Measurements from ENCODE around the gene CD101.

Gene CD101

DNA sequence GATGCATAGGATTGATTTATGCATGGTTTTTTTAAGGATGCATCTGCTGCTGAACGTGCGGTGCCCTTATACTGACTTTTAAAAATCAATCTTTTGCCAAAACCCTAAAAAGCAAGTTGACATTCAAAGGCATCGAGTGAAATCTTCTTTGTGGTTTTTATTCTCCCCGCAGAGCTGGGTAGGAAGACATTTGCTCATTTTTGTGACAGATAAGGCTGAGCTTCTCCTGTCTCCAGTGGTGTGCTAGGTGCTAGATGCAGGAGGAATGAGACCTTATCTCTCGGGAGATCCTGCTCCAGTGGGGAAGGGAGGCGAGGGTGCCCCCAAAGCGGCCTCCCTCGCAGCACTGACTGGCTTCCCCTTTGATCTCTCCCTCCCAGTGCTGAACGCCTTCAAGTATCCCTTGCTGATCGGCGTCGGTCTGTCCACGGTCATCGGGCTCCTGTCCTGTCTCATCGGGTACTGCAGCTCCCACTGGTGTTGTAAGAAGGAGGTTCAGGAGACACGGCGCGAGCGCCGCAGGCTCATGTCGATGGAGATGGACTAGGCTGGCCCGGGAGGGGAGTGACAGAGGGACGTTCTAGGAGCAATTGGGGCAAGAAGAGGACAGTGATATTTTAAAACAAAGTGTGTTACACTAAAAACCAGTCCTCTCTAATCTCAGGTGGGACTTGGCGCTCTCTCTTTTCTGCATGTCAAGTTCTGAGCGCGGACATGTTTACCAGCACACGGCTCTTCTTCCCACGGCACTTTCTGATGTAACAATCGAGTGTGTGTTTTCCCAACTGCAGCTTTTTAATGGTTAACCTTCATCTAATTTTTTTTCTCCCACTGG lies 14.9 kb upstream of the CD101 start:
- peak; percentile 23 for DNase-seq (ENCODE audit: low spot score)

DNA sequence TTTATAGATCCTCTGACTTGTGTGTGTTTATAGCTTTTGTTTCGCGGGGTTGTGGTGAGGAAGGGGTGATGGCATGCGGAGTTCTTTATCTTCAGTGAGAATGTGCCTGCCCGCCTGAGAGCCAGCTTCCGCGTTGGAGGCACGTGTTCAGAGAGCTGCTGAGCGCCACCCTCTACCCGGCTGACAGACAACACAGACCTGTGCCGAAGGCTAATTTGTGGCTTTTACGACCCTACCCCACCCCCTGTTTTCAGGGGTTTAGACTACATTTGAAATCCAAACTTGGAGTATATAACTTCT lies 14.4 kb upstream of the CD101 start:
- peak; percentile 80 for DNase-seq (ENCODE audit: low spot score)

DNA sequence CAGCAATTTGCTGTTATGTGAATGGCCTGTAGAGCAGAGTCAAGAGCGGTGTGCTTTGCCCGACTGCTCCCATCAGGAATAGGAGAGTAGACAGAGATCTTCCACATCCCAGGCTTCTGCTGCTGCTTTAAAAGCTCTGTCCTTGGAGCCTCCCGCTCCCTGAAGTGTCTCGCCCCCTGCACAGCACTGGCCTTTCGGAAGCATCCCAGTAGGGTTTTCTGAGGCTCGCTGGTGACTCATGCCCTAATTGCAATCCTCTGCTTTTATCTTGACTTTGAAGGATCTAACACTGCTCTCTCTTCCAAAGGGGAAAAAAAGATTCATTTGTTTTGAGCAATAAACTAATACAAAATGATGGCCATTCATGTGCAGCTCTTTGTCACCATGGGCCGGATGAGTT lies 13.3 kb upstream of the CD101 start:
- no peak for DNase-seq (ENCODE audit: low spot score)

DNA sequence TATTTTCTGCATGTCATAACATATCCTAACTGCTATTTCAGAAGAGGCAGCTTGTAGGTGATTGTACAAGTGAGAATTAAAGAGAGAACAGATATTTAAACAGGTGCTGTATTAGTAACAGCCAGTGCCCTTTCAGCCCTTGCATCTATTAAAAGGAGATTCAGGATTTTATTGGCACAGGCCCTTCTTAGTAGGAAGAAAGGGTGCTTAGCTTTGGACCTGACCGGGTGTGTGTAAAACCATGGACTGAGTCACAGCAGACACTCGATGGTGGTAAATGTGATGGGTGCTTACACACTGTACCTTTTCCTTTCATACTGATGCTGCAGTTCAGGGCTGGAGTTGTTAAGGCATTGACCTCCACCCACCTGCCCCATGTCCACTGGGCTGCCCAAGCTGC lies 12.7 kb upstream of the CD101 start:
- no peak for DNase-seq (ENCODE audit: low spot score)

DNA sequence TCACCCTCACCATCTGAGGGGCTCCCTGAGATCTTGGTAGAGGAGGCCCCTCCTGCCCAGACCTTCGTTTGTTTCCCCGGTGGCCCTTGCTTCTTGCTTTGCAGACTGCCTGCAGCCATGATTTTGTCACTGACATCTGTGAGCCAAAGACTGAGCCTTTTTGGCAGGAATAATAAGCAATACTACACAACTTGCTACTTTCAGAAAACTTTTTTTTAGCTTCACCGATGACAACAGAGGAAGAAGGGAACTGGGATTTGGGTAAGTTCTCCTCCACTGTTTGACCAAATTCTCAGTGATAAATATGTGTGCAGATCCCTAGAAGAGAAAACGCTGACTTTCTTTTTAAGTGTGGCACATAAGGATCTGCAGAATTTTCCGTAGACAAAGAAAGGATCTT lies 11.7 kb upstream of the CD101 start:
- no peak for DNase-seq (ENCODE audit: low spot score)

DNA sequence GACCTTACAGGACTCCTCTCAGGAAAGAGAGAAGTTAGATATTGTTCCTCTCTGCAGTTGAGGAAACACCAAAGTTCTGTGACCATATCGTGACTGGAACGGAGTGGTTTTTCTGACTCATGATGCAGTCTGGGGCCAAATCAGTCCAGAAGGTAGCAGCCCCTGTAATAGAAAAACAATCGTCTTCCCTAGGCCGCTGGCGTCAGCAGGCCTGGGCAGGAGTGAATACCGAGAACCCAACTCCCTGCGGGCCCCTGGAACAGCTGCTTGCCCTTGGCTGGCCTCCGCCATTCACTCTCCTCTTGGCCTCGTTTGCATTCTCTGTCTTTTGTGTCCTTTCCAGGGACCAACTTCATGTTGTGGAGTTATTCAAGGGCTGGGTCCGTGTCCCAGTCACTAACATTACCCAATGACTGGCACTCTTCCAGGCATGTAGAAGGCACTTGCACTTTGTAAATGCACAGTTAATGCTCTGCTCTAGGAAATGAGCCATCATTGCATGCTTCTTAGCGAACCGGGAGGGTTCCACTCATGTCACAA lies 10.9 kb upstream of the CD101 start:
- DNase-seq (ENCODE audit: low spot score) = no peak

DNA sequence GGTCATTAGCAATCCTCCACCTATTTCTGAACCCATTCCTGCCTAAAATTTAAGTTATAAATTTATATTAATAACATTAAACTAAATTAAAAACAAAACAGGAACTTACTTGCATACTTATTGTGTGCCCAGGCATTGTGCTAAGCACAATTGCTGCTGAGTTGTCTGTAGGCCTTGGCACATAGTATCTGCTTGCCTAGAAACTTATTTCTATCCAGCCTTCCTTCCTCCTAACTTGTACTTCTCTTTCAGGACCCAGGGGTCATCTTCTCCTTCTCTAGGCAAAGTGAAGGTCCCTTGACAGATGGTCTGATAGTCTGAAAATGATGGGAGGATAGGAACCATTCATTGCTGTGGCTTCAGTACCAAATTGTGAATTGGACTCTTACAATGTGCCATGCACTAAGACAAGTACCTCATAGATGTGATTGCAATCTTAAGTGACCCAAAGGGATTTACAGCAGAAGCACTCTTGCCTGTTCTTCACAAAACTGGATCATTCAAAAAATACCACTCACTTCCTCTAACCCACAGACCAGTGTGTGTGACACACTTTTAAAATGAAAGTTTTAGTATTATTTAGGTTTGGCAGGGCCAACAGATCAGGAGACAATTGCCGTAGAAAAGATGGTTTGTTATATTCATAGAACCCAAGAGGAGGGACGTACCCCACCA lies 10.3 kb upstream of the CD101 start:
- no peak for DNase-seq (ENCODE audit: low spot score)

DNA sequence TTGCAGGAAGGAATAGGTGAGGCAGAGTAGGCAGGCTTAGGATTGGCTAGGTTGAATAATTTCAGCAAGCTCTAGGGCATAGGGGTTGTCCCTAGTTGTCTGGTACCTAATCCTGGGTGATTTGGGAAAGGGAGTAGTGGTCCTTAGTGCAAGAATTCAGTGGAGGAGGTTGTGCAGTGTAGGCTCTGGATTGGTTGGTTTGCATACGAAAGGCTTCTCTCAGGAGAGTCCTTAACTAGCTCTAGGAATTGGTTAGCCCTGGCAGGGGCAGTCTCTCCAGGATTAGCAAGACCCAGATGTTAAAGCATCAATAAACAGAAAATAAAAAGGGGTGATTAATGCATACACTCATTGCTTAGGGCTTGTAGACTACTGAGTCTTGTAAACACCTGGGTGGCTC lies 9.6 kb upstream of the CD101 start:
- DNase-seq (ENCODE audit: low spot score) = no peak

DNA sequence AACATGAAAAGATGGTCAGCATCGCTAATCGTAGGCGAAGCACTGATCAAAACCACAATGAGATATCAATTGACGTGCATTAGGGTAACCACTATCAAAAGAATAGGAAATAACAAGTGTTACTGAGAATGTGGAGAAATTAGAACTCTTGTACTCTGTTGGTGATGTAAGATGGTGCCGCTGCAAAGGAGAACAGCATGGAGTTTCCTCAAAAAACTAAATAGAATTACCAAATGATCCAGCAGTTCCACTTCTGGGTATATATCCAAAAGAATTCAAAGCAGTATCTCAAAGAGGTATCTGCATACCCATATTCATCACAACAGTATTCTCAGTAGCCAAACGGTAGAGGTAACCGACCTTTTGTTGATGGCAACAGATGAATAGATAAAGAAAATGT lies 8.3 kb upstream of the CD101 start:
- DNase-seq (ENCODE audit: low spot score) = no peak

DNA sequence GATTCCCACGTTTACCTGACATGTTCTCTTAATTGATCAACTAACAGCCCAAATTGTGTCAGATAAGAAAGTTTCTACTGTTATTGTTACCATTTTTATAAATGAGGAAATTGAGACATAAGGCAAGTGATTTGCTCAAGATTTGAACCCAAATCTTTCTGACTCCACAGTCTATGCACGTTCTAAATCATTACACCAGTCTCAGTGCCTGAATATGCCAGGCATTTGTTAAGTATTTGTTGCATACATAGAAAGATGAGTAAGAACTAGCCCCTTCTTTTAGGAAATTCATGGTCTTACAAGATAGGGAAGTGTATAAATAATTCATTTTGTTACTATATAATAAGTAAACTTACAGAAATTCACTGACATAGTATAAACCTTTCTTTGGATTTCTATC lies 7.1 kb upstream of the CD101 start:
- DNase-seq (ENCODE audit: low spot score) = no peak

DNA sequence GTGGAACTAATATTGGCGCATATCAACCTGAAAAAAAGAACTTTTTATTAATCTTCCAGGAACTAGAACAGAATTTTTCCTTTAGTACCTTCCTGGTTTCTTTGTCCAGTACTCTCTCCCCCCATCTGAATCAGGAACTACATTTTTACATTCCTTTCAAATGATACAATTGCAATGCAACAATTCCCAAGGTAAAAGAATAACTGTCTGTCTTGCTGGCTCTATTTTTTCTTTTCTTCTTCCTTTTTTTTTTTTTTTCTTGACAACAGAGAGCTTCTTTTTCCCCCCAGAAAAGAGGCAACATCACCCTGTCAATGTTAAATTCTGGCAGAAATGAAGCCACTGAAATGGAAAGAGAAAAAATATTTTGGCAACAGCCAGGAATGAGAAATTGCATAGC lies 4.5 kb upstream of the CD101 start:
- no peak for DNase-seq (ENCODE audit: low spot score)

DNA sequence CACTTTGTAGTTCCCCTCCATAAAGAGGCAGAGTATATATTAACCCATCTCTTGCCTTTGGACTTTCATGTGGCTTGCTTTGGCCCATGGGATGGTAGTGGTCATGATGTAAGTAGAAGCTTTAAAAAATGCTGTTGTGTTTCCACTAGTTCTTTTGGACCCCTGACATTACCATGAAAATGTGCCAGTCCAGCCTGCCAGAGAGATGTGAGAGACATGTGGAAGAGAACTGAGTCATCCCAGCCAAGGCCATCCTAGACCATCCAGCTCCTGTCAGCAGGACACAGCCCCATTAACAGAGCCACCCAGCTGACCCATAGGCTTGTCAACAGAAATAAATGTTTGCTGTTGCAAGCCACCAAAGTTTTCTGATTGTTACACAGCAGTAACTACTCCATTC lies 3.9 kb upstream of the CD101 start:
- no peak for DNase-seq (ENCODE audit: low spot score)

DNA sequence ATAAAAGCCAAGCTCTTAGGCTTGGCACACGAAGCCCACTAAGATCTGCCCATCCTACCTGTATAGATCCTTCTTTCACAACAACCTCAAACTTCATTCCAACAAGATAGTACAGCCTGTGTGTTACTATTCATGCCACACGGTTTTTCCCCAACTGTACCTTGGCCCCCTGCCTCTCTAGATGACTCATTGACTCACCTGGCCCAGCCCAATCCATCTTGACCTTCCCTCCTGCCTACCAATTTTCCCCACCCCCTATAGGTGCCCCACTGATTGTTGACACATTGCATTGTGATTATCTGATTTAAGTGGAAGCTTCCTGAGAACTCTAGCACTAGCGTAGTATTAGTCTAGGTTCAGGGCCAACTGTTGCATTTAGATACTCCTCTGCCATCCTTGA lies 2.0 kb upstream of the CD101 start:
- no peak for DNase-seq (ENCODE audit: low spot score)

DNA sequence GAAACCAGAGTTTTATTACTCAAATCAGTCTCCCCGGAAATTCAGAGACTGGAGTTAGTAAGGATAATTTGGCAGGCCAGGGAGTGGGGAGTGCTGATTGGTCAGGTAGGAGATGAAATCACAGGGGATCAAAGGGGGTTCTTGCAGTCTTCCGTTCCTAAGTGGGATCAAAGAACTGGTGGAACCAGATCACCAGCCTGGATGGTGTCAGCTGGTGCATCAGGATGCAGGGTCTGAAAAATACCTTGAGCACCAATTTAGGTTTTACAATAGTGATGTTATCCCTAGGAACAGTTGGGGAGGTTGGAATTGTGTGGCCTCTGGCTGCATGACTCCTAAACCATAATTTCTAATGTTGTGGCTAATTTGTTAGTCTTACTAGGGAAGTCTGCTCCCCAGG lies 1.4 kb upstream of the CD101 start:
- DNase-seq (ENCODE audit: low spot score) = no peak

DNA sequence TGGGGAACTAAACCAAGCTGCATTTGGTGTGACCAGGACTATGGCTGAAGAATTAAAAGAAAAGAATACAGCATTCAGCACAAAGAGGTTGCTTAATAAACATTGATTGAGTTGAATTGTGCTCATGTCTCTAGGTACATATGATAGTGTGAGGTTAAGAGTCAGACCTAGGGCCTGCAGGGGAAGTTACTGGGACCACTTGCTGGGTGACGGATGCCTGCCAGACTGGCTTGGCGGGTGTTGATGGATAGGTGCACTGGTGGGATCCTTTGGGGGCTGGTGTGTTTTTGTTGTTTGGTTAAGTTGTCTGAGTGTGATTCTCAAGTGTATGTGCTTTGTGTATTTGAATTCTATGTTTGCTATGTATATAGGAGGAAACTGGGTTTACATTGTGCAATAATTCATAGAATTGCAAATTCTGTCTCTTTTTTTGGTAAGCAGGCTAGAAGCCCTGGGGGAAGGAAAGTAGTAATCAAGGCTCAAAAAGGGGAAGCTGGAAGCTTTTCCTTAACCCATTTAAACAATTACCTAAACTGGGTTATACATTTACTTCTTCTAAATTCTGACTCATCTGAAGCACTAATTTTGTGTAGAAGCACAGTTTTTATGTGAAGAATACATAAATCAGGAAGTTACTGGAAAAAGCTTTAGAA lies 1.8 kb downstream of the CD101 start:
- DNase-seq (ENCODE audit: low spot score) = no peak

DNA sequence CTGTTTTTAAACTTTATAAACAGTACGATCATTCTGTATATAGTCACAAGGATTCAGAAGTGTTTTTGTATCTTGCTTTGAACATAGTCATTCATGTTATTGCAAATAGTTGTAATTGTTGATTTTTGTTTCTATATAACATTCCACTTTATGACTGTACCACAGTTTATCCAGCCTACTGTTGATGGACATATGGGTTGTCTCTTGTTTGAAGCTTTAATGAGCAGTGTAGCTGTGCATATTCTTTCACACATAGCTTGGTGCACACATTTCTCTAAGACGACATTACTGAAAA lies 6.1 kb downstream of the CD101 start:
- no peak for DNase-seq (ENCODE audit: low spot score)

DNA sequence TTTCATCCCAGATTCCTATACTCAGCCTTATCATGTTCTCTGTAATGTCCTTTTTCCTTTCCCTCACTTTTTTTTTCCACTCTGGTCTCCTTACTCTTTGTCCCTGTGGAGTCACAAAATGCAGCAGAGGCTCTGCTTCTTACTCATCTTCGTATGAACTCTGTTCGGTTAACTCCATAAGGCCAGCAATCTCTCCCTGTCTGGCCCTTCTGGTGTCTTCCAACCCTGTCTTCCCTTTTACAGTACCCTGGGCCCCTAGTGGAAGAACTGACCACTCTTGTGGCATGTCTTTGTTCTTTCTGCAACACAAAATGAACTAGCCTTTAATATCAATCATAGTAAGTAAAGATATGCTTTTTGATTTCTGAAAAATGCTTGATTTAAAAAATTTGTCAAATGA lies 7.1 kb downstream of the CD101 start:
- DNase-seq (ENCODE audit: low spot score) = no peak

DNA sequence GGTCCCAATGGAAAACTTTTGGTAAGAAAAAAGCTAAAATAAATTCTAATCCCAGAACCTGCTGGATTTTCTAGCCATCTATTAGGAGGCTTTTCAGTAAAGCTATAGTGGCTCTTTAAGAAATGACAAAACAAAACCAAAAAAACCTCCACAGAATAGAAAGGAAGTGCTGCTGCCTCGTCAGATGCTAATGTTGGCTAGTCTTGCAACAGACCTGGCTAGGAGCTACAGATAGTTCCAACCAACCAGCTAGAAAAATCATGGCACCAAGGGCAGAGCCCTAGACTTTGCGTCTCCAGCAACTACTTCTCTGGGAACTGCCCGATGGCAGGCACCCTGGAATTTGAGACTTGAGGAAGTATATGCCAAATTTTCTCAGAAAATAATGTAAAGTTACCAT lies 7.6 kb downstream of the CD101 start:
- DNase-seq (ENCODE audit: low spot score) = peak; percentile 19

DNA sequence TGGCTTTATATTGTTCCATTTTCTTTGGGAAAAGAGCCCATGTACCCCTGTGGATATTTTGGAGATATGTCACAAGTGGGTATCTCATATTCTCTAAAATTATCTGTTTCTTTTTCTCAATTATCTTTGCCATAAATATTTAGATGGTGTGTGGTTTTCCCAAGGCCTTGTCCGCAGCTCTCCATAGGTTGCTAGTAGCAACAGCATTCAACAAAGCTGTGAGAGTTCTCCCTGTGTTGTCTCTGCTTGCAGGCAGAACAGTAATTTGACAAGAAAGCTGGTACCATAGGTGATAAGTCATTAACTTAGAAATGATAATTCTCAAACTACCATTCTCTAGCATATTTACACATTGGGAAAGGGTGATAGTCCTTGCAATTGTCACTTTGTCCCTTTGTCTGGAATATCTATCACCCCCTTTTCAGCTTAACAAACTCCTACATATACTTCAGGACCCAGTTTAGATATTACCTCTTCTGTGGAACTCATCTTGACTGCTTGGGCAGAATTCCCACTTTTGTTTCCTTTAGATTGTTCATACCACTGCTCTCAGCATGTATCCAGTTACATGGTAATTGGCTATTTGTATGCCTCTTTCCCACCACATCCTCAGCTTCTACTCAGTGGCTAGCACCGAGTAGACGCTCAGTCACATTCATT lies 8.9 kb downstream of the CD101 start:
- DNase-seq (ENCODE audit: low spot score) = no peak

DNA sequence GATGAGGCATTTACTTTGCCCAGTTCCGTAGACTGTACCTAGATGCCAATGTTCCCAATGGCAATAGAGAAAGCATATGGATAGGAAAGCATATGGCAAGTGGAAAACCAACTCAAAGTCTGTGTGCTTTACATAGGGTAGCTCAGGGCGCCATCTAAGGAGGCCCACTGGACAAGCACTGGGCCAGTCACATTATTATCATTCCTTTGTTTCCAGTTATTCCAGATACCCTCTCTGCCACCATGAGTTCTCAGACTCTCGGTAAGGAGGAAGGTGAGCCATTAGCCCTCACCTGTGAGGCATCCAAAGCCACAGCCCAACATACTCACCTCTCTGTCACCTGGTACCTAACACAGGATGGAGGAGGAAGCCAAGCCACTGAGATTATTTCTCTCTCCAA lies 9.8 kb downstream of the CD101 start:
- no peak for DNase-seq (ENCODE audit: low spot score)

DNA sequence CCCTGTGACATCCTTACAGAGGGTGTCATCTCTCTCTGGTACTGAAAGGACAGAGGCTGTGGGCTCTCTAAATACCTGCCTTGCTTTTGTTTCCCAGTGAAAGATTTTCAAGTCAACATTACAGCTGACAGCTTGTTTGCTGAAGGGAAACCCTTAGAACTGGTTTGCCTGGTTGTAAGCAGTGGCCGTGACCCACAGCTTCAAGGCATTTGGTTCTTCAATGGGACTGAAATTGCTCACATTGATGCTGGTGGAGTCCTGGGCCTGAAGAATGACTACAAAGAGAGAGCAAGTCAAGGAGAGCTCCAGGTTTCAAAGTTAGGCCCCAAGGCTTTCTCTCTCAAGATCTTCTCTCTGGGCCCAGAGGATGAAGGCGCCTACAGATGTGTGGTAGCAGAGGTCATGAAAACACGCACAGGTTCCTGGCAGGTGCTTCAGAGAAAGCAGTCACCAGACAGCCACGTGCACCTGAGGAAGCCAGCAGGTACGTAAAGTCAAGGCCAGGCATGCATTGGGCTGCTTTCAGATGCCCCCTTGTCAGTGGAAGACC lies 11.8 kb downstream of the CD101 start:
- no peak for DNase-seq (ENCODE audit: low spot score)

DNA sequence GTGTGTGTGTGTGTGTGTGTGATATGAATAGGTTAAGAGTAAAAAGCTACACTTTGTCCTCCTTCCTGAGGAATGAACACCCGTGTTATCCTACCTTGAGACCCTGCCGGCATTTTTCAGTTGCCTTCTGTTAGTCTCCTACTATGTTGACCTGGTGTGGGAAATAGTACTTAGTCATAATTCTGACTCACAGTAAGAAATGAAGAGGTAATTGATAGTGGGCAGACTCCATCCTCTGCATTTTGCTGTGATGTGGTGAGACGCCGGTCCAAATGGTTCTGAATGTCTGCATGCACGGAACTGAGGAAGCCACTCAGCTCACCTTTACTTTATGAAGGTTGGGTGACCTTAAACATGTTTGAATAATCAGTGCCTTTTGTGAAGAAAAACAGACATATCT lies 12.6 kb downstream of the CD101 start:
- DNase-seq (ENCODE audit: low spot score) = no peak

DNA sequence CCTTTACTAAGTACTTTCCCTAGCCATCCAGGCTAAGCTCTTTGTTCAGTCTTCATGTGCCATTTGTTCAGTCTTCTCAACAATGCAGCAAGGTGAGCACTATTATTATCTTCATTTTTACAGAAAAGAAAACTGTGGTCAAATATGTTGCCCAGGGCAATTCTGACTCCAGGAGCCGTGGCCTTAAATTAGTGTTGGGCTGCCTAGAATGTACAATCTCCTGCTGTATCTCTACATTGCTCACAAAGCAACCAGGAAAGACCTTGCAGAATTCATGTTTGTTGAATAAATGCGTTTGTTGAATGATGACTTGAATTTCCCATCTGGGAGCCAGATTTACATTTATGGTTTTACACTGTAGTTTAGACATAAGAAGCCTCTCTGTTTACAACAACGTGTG lies 14.2 kb downstream of the CD101 start:
- no peak for DNase-seq (ENCODE audit: low spot score)

Data from CD4-positive, alpha-beta T cell treated with Interleukin-6 at 100 ng/mL for 8 hours (primary cell).